ENCODE measurements around the gene OR2G2.

- no peak for TF ChIP-seq CTCF (IDR thresholded peaks at IDR 0.05)
- TF ChIP-seq, protein P1, sequence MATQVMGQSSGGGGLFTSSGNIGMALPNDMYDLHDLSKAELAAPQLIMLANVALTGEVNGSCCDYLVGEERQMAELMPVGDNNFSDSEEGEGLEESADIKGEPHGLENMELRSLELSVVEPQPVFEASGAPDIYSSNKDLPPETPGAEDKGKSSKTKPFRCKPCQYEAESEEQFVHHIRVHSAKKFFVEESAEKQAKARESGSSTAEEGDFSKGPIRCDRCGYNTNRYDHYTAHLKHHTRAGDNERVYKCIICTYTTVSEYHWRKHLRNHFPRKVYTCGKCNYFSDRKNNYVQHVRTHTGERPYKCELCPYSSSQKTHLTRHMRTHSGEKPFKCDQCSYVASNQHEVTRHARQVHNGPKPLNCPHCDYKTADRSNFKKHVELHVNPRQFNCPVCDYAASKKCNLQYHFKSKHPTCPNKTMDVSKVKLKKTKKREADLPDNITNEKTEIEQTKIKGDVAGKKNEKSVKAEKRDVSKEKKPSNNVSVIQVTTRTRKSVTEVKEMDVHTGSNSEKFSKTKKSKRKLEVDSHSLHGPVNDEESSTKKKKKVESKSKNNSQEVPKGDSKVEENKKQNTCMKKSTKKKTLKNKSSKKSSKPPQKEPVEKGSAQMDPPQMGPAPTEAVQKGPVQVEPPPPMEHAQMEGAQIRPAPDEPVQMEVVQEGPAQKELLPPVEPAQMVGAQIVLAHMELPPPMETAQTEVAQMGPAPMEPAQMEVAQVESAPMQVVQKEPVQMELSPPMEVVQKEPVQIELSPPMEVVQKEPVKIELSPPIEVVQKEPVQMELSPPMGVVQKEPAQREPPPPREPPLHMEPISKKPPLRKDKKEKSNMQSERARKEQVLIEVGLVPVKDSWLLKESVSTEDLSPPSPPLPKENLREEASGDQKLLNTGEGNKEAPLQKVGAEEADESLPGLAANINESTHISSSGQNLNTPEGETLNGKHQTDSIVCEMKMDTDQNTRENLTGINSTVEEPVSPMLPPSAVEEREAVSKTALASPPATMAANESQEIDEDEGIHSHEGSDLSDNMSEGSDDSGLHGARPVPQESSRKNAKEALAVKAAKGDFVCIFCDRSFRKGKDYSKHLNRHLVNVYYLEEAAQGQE (IDR thresholded peaks at IDR 0.05; ENCODE audit: insufficient read depth in 1 of 2, low read depth in 2 of 2, low read length in 1 of 2): no peak
- TF ChIP-seq POLR2AphosphoS5 (IDR thresholded peaks at IDR 0.05; ENCODE audit: low read depth, low read length): no peak
- TF ChIP-seq TCF7L2 (IDR thresholded peaks at IDR 0.05; ENCODE audit: low read depth, low read length): no peak
- no peak for TF ChIP-seq SIN3A (IDR thresholded peaks at IDR 0.05; ENCODE audit: borderline replicate concordance, insufficient read depth, low read depth, low read length)
Observed at GRCh38 chr1:247574236-247574635, 13.9 kb upstream of the OR2G2 start.

All from Panc1 (cell line).